Vagina (tissue), 2 donors: ENCODE results near the gene PRSS56.

Experiments
- POLR2A ChIP-seq, 2 donors: fragments of 450-650 bp; IDR thresholded peaks; one replicate each; pipeline ENCODE4 v1.6.1; 2017; ENCODE audit warnings: antibody characterized with exemption in 2 of 2, mild to moderate bottlenecking in 2 of 2, moderate library complexity in 2 of 2
- TF ChIP-seq, protein P1 (sequence below), 3 experiments: fragments of 450-650 bp in 2 of 3; fragments of 200-600 bp in 1 of 3; sonication (generic) in 1 of 3; IDR thresholded peaks; one replicate each; pipeline ENCODE4 v1.5.1; 2017 to 2019; ENCODE audit warnings: antibody characterized with exemption in 3 of 3, mild to moderate bottlenecking in 2 of 3, moderate library complexity in 2 of 3

- TF ChIP-seq POLR2A (IDR thresholded peaks at IDR 0.05): no peak
- TF ChIP-seq, protein P1, sequence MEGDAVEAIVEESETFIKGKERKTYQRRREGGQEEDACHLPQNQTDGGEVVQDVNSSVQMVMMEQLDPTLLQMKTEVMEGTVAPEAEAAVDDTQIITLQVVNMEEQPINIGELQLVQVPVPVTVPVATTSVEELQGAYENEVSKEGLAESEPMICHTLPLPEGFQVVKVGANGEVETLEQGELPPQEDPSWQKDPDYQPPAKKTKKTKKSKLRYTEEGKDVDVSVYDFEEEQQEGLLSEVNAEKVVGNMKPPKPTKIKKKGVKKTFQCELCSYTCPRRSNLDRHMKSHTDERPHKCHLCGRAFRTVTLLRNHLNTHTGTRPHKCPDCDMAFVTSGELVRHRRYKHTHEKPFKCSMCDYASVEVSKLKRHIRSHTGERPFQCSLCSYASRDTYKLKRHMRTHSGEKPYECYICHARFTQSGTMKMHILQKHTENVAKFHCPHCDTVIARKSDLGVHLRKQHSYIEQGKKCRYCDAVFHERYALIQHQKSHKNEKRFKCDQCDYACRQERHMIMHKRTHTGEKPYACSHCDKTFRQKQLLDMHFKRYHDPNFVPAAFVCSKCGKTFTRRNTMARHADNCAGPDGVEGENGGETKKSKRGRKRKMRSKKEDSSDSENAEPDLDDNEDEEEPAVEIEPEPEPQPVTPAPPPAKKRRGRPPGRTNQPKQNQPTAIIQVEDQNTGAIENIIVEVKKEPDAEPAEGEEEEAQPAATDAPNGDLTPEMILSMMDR (IDR thresholded peaks at IDR 0.05): no peak
Measured at GRCh38 chr2:232527905-232528470, 7.8 kb downstream of the PRSS56 start.
